Measurements from ENCODE around the gene ASXL1.
"Not testable (repeated sequence)": the region's sequence is repeated elsewhere in the genome, so short reads cannot be mapped to it uniquely, and the experiment has no call there.

Gene ASXL1

DNA sequence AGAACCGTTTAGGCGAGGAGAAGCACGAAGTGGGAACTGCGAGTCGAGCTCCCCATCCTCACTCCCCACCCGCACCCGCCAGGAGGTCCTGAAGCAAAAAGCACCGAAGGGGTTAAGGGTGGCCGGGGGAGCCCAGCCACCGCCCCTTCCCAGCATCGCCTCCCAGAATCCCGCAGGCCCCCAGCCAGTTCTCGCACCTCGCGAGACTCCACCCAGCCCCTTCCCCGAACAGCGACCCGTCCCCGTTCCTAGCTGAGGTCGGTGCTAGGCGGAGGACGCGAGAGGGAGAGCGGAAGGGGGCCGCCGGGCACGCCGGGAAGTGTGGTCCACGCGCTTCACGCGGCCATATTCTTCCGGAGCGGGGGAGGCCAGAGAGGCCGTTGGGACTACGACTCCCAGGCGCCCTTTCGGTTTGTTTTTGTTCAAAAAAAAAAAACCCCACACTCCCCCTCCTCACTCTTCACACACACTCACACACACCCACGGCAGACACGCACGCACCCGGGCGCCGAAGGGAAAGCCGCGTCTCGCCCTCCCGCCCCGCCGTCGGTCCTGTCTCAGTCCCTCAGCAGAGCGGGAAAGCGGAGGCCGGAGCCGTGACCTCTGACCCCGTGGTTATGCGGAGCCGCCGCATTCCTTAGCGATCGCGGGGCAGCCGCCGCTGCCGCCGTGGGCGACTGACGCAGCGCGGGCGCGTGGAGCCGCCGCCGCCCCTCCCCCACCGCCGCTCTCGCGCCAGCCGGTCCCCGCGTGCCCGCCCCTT, at the start of gene ASXL1:
Gene ASXL1, plus strand, starts transcription at position 463 of the 763 bp plus-strand sequence. CDS start 445 bp downstream, outside the sequence.
- DNase-seq, result peak; percentile 99

DNA sequence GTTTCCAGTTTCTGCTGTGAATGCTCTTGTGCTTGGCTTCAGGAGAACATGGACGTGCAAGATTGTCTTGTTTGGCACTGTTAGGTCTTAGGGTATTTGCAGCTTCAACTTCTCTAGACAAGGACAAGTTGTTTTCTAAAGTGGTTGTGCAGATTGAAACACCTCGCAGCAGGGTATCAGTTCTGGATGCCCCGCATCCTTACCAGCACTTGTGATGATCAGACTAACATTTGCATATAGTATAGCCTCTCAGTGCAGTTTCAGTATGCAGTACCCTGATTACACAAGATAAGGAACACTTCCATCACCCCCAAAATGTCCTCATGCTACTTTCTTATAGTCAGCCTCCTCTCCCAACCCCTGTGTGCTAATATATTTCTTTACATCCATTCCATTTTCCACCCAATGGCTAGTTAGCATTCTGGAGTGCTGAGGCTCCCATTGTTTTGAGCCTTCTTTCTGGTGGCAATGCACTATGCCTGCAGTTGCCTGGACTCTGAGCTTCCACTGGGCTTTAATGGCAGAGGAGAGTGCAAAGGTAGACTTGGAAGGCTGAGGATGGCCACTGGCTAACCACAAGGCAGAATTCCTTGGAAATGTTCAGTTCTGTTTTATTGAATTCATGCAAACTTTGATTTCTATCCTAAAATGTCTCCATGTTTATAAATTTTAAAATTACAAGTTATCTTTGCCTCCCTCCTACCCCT, 45.3 kb upstream of the ASXL1 start:
- no peak for DNase-seq

DNA sequence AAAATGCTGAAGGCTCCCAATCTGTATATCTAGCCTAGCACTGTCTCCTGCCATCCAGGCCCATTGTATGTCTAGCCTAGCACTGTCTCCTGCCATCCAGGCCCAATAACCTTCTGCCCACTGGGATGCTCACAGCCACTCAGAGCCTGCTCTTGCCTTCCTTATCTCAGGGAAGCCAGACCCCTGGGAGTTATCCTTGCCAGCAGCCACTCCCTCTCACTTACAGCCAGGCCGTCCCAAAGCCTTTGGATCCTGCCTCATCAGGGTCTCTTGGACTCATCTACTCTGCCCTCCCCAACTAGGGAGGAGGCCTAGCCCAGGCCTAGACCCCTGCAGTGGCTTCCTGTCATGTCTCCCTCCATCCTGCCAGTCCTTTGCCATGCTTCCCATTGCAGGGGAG, 43.4 kb upstream of the ASXL1 start:
- DNase-seq, result no peak

DNA sequence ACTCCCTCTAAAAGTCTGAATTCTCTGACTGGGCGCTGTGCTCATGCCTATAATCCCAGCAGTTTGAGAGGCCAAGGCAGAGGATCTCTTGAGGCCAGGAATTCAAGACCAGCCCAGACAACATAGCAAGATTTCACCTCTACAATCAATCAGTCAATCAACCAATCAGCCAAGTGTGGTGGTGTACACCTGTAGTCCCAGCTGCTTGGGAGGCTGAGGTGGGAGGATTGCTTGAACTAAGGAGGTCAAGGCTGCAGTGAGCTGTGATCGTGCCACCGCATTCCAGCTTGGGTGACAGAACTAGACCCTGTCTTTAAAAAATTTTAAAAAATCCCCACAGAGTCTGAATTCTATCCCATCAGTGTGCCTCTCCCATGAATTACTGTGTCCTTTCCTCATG, 42.7 kb upstream of the ASXL1 start:
- no peak for DNase-seq

DNA sequence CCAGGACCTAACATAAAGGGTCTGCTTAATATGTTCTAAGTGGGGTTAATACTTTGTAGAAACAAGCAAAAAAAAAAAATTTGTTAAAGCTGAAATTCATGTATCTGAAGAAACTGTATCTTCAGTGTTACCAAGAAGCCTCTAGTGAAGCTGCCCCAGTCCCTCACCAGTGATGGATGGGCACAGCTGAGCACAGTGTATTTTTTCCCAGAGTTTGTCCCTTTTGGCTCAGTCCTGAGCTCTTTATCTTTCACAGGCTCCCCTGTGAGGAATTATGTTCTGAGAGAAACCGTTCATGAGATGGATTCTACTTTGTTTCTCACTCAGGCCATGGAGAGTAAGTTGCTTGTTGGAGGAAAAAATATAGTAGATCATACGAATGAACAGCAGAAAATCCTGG, 42.2 kb upstream of the ASXL1 start:
- no peak for DNase-seq

DNA sequence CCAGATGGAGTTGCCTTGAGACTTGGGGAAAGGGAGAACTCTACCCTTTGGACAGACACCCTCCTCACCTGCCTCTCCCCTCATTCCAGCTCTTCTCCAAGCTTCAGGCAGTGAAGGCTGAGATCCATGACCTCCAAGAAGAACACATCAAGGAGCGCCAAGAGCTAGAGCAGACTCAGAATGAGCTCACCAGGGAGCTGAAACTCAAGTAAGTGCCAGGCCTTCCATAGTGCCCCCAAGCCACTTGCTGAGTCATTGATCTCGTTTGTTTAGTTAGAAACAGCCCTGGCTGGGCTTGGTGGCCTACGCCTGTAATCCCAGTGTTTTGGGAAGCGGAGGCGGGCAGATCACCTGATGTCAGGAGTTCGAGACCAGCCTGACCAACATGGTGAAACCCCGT, 41.5 kb upstream of the ASXL1 start:
- no peak for DNase-seq

DNA sequence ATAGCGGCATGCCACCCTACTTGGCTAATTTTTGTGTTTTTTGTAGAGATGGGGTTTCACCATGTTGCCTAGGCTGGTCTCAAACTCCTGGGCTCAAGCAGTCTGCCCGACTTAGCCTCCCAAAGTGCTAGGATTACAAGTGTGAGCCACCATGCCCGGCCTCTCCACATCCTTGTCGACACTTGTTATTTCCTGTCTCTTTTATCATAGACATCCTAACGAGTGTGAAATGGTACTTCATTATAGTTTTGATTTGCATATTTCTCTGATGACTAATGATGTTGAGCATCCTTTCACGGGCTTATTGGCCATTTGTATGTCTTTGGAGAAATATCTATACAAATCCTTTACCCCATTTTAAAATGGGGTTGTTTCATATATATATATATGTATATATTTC, 39.0 kb upstream of the ASXL1 start:
- DNase-seq, result peak; percentile 38

DNA sequence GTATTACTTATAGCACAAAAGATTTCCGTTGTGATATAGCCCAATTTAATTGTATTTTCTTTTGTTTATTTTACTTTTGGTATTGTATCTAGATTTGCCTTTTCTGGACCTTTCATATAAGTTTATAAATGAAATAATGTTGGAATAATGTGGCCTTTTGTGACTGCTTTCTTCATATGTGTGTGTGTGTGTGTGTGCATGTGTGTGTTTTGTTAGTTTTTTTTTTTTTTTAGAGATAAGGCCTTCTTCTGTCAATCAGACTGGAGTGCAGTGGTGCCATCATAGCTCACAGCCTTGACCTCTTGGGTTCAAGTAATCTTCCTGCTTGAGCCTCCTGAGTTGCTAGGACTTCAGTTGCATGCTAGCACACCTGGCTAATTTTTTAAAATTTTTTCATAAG, 37.8 kb upstream of the ASXL1 start:
- no peak for DNase-seq

DNA sequence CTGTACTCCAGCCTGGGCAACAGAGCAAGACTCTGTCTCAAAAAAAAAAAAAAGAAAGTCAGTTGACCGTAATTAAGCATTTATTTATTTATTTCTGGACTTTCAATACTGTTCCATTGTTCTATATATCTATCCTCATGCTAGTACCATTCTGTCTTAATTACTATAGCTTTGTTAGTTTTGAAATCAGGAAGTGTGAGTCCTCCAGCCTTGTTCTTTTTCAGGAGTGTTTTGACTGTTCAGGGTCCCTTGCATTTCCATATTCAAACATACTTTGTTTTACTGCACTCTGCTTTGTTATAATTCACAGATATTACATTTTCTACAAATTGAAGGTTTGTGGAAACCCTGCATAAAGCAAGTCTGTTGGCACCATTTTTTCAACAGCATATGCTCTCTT, 36.7 kb upstream of the ASXL1 start:
- DNase-seq, result peak; percentile 39

DNA sequence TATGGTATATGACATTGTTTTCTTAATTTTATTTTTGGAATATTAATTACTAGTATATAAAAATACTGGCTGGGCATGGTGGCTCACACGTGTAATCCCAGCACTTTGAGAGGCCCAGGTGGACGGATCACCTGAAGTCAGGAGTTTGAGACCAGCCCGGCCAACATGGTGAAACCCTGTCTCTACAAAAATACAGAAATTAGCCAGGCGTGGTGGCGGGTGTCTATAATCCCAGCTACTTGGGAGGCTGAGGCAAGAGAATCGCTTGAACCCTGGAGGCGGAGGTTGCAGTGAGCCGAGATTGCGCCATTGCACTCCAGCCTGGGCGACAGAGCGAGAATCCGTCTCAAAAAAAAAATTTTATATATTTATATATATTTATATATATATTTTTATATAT, 35.9 kb upstream of the ASXL1 start:
- not testable (repeated sequence) for DNase-seq

DNA sequence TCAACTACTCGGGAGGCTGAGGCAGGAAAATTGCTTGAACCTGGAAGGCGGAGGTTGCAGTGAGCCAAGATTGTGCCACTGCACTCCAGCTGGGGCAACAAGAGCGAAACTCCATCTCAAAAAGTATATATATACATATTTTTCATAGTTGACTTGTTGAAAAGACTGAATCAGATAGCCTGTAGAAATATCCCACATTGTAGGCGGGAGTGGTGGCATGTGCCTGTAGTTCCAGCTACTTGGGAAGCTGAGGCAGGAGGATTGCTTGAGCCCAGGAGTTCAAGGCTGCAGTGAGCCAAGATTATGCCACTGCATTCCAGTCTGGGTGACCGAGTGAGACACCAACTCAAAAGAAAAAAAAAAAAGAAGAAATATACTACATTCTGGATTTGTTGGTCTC, 34.4 kb upstream of the ASXL1 start:
- DNase-seq, result not testable (repeated sequence)

DNA sequence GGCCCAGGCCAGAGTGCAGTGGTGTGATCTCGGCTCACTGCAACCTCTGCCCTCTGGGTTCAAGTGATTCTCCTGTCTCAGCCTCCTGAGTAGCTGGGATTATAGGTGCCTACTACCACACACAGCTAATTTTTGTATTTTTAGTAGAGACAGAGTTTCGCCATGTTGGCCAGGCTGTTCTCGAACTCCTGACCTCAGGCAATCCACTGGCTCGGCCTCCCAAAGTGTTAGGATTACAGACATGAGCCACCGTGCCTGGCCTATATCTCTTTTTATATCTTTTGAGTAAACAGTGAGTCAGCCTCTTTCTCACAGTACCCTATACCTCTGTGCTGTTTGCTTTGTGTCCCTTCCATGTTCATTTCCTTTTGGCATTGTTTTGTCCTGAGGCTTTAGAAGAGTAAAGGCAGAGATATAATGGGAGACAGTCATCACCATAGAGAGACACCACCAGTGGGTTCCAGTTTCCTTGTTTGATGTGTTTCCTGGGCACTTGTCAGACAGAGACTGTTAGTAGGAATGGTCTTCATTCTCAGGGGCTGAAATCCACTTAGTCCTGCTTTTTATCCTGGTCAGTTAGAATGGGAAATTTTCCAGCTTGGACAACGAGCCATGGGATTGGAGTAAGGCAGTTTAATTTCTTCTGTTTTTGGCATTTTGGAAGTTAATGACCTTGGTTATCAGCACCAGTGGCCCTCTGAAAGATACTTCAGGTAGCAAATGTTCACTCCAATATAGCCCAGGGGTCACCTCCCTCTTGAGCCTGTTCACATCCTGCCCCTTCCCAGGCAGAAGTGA, 32.2 kb upstream of the ASXL1 start:
- no peak for DNase-seq

DNA sequence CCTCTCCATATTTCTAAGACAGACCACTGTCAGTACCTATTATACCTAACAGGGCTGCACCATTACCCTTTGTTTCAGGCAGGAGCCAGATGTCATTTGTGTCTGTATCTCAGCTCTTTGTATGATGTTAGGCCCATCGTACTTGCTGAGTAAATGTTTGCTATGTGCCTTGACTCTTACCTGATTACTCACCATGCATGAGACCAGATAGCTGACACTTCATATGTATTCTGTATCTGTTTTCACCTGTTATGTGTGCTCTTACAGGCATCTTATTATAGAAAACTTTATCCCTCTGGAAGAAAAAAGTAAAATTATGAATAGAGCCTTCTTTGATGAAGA, 31.7 kb upstream of the ASXL1 start:
- no peak for DNase-seq

DNA sequence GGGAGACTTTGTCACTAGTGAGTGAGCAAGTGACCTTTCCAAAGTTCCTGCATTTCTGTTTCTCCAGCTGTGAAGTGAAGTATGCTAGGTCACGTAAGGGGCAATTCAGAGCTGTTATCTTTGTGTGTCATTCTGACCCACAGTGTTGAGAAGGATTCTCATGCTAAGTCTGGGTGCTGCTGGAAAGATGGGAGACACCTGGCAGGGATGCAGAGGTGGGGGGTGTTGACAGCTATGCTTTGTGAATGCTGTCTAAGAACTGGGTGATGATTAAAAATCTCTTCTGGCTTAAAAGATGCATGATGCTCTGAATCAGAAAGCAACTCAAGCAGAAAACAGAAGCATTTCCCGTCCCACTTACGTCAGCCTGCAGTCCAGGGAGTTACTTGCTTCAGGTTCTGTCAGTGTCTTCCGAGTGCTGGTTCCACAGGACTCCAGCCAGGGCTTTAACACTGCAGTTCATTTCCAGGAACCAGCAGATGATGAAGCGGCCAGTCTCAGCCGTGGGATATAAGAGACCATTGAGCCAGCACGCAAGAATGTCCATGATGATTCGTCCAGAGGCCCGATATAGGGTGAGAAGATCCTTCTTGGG, 30.9 kb upstream of the ASXL1 start:
- no peak for DNase-seq

DNA sequence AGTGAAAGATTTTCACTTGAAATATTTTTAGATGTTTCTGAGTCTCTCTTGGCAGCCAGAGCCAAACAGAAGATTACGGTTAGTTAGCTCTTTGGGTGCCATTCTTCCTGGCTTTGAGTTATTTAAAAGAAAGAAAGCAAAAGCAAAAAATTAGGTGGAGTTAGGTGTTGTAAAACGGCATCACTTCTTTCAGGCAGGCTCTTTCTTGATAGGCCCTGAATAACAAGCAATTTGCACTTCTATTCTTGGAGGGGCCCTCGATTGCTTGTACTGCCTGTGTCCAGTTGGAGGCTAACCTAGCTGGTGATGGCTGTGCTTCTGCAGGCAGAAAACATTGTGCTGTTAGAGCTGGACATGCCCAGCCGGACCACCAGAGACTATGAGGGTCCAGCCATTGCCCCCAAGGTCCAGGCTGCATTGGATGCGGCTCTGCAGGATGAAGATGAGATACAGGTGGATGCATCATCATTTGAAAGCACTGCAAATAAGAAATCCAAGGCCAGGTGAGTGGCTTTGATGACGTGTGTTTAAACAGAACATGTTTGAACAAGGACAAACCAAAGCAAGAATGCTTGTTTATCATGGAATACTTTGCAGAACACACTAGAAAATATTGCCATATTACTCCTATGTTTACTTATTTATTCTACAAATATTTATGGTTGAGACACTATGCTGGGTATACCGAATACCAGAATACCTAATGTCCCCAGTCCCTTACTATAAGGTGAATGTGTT, 28.1 kb upstream of the ASXL1 start:
- DNase-seq, result no peak

DNA sequence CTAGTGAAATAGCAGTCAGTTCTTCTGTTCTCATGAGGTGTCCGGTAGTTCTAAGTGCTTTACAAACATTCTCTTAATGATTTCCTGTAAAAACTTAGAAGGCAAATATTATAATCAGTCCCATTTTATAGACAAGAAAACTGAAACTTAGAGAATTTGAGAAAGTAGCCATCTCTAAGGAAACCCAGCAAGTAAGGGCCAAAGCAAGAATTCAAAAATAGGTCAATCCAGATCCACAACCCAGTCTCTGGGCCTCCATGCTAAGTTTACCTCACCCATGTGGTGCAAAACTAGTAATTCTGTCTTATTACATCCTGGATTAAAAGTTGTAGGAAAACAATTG, 27.6 kb upstream of the ASXL1 start:
- no peak for DNase-seq

DNA sequence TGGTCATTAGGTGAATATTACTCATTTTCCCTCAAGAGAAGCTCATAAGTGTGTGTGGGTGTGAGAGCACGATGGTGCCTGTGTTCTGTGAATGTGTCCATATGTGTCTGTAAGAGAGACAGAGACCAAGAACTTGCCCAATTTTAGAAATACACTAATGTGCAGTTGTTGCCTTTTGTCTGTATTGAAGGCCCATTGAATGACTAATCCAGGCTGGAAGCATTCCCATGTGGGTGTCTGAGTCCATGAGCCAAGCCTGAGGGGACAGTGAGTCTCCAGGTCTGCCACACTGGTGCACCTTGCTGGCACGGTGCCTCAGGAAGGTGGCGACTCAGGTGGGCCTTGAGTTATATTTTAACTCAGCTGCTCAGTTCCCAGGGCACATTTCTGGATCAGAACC, 25.5 kb upstream of the ASXL1 start:
- DNase-seq, result peak; percentile 32

DNA sequence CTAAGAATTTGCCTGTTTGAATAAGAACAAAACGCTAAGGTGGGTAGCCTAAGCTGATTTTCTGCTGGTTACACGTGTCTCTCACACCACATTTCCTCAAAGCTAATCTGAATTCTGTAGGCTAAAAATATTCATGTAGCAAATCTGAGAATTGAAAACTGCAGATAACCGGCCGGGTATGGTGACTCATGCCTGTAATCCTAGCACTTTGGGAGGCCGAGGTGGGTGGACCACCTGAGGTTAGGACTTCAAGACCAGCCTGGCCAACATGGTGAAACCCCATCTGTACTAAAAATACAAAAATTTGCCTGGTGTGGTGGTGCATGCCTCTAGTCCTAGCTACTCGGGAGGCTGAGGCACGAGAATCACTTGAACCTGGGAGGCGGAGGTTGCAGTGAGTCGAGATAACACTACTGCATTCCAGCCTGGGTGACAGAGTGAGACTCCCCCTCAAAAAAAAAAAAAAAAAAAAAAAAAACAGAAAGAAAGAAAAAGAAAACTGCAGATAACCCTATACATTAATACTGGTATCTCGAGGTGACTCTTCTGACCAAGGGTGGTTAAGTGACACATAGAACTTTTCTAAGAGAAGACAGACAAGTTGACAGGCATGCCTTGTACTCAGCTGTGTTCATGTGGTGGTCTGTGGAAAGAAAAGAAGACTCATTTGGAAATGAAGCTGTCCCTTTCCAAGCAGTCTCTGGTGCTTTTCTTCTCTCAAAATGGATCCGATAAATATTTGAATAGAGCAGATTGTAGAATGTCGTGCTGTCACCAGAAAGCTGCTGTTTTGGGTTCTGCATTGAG, 24.7 kb upstream of the ASXL1 start:
- peak; percentile 92 for DNase-seq

DNA sequence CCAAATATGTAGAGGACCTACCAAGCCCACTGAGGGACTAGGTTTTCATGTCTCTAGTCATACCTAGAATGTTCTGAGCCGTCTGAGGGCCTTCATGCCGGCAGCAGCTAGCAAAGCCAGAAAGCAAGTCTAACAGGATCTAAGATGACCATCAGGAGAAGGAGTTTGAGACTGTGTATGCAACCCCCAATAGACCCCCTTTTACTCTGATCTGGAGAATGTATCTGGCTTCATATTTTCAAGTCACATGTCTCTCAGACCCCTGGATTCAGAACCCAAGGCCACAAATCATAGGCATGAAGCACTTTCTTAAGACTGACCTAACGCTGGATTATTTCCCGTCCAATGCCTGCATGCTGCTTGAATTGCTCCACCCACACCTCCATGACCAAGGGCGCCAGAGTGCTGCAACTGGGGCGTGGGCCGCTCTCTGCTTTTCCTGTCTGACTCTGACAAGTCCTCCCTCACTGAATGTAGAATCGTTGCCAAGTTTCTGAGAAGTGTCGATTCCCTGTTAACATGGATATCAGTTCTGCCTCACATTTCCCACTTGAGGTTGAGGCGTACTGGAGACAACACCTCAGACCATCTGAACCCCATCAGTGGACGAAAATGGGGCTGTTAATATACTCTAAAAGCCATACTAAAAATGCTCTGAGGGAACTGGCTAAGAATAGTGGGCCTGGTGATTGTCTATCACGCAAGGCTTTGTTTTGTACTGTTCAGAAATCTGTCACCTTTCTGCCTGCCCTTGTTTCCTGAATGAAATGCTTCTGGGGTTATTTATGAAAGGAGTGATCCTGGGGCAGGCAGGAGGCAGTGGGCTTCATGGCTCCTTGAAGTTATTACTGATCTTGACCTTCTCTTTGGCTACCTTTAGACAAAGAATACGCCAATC, 23.9 kb upstream of the ASXL1 start:
- peak; percentile 80 for DNase-seq

DNA sequence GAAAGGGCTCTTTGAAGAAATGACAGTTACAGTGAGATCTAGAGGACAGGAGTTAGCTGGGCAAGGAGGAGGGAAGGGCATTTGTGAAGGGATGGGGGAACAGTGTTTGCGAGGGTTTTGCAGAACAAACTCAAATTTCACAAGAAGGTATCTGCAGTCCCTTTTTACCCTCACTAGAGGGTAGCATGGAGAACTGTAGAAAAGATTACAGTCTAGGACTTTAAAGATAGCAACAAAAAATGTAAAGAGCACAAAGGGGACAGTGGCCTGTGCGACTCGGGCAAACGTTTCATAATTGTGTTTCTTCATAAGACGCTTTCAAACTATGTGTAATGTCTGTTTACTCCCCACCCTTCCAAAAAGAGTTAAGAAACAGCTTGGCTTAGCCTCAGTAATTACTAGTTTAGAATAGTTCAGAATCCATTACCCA, 21.2 kb upstream of the ASXL1 start:
- DNase-seq, result peak; percentile 59

All from activated CD4-positive, alpha-beta T cell treated with anti-CD3 and anti-CD28 coated beads, Interleukin-10, Interleukin-2, amounts not matched to agents 100 ng/mL and 50 ng/mL, durations not matched to agents 16 hours and 8 hours (primary cell).